Endothelial cell of umbilical vein (primary cell): ENCODE results near the gene ZNF83.

ENCODE experiments used
- CTCF ChIP-seq, 2 donors: IDR thresholded peaks; 1 replicate in 1 of 2; 2 replicates in 1 of 2; pipeline ENCODE4 v1.5.1; 2011; ENCODE audit warnings: low read length in 2 of 2, mild to moderate bottlenecking in 2 of 2, moderate library complexity in 2 of 2, control low read depth in 1 of 2, inconsistent platforms in 1 of 2, low read depth in 1 of 2; ENCODE audit not compliant: insufficient read depth in 1 of 2; ENCODE audit errors: extremely low read depth in 1 of 2
- EZH2 ChIP-seq: IDR thresholded peaks from 2 replicates; pipeline ENCODE4 v1.6.1; 2012; ENCODE audit warnings: borderline replicate concordance, low read depth, mild to moderate bottlenecking, moderate library complexity, low read length, inconsistent platforms; ENCODE audit not compliant: severe bottlenecking
- FOS ChIP-seq: IDR thresholded peaks from 2 replicates; pipeline ENCODE4 v1.6.1; 2011; ENCODE audit warnings: mild to moderate bottlenecking, low read length, moderate library complexity, borderline replicate concordance; ENCODE audit not compliant: insufficient read depth
- JUN ChIP-seq: IDR thresholded peaks from 2 replicates; pipeline ENCODE4 v1.6.1; 2011; ENCODE audit warnings: borderline replicate concordance, low read depth; ENCODE audit not compliant: insufficient read length, insufficient read depth
- POLR2A ChIP-seq: IDR thresholded peaks from 2 replicates; pipeline ENCODE4 v1.6.1; 2012; ENCODE audit warnings: low read depth, mild to moderate bottlenecking, control low read depth, low read length
- POLR2AphosphoS5 ChIP-seq: IDR thresholded peaks from 2 replicates; pipeline ENCODE4 v1.6.1; 2012; ENCODE audit warnings: low read depth, mild to moderate bottlenecking, control low read depth, low read length, moderate library complexity; ENCODE audit not compliant: insufficient read depth
- TF ChIP-seq, protein P1 (sequence below): IDR thresholded peaks from 2 replicates; pipeline ENCODE4 v1.6.1; 2011; ENCODE audit not compliant: insufficient read depth, insufficient read length

DNA sequence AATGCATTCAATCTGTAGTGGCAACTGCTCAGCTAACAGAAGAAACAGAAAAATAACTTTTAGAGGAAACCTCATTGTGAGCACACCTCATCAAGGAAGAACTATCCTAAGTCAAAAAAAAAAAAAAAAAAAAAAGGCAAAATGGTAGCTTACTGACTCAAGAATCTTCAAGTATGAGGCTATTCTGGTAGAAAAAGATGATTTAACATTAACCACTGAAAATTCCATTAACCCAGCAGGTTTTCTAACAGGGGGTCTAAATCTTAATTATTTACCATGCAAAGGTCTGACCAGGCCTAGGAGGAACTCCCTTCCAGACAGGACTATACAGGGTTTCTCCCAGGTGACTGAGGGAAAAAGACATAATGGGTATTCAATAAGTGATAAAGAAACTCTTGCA, 28.4 kb upstream of the ZNF83 start:
- TF ChIP-seq CTCF (IDR thresholded peaks at IDR 0.05; ENCODE audit: extremely low read depth in 1 of 2, insufficient read depth in 1 of 2, low read depth in 1 of 2, low read length in 2 of 2) (no peak), EZH2 (no peak), POLR2A (no peak), POLR2AphosphoS5 (no peak), FOS (no peak), JUN (no peak)
- TF ChIP-seq, protein P1, sequence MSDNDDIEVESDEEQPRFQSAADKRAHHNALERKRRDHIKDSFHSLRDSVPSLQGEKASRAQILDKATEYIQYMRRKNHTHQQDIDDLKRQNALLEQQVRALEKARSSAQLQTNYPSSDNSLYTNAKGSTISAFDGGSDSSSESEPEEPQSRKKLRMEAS, result no peak
